Measurements from ENCODE around the gene ERBB4.

DNA sequence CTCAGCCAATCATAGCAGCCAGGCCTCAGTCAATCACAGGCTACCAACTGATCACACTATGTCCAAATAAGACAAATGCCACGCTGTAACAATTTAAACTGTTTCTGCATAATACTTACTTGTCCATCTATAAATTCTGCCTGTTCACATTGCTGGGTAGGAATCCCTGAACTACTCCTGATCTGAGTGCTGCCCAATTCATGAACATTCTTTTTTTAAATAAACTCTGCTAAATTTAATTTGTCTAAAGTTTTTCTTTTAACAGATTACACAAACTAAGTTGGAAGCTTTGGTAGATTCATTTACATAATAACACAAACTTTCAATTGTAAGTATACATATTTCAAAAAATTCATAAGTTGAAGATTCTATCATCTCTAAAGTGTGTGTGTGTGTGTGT lies 583.0 kb downstream of the ERBB4 start:
- TF ChIP-seq POLR2AphosphoS5 (IDR thresholded peaks at IDR 0.05; ENCODE audit: low read depth, low read length) = no peak
- no peak for TF ChIP-seq POLR2A (IDR thresholded peaks at IDR 0.05; ENCODE audit: low read depth, low read length)

All from GM12891 (cell line).